ENCODE data around the gene RSPRY1.

The RSPRY1 gene

DNA sequence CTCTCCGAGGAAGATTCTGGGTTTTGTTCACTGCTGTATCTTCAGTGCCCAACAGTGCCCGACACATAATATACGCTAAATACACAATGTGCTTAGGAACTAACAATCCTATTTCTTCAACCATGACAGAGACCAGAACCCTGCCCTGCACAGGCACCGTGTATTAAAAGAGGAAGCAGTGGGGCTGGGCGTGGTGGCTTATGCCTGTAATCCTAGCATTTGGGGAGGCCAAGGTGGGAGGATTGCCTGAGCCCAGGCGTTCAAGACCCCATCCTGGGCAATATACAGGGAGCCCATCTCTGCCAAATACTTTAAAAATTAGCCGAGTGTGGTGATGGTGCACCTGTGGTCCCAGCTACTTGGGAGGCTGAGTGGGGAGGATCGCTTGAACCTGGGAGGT is 78.3 kb downstream of the RSPRY1 start:
- TF ChIP-seq TAF1 (IDR thresholded peaks at IDR 0.05; ENCODE audit: borderline replicate concordance, insufficient read depth, low read length) (no peak), FOXP2 (optimal IDR thresholded peaks at IDR 0.05; ENCODE audit: borderline replicate concordance, extremely low read depth, extremely low read length, insufficient read depth) (no peak), POLR2AphosphoS5 (IDR thresholded peaks at IDR 0.05; ENCODE audit: low read depth, low read length) (no peak), SIN3A (IDR thresholded peaks at IDR 0.05; ENCODE audit: borderline replicate concordance, insufficient read depth, low read length) (no peak)
- TF ChIP-seq, protein P1, sequence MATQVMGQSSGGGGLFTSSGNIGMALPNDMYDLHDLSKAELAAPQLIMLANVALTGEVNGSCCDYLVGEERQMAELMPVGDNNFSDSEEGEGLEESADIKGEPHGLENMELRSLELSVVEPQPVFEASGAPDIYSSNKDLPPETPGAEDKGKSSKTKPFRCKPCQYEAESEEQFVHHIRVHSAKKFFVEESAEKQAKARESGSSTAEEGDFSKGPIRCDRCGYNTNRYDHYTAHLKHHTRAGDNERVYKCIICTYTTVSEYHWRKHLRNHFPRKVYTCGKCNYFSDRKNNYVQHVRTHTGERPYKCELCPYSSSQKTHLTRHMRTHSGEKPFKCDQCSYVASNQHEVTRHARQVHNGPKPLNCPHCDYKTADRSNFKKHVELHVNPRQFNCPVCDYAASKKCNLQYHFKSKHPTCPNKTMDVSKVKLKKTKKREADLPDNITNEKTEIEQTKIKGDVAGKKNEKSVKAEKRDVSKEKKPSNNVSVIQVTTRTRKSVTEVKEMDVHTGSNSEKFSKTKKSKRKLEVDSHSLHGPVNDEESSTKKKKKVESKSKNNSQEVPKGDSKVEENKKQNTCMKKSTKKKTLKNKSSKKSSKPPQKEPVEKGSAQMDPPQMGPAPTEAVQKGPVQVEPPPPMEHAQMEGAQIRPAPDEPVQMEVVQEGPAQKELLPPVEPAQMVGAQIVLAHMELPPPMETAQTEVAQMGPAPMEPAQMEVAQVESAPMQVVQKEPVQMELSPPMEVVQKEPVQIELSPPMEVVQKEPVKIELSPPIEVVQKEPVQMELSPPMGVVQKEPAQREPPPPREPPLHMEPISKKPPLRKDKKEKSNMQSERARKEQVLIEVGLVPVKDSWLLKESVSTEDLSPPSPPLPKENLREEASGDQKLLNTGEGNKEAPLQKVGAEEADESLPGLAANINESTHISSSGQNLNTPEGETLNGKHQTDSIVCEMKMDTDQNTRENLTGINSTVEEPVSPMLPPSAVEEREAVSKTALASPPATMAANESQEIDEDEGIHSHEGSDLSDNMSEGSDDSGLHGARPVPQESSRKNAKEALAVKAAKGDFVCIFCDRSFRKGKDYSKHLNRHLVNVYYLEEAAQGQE (IDR thresholded peaks at IDR 0.05; ENCODE audit: insufficient read depth in 1 of 2, low read depth in 2 of 2, low read length in 2 of 2) = no peak

DNA sequence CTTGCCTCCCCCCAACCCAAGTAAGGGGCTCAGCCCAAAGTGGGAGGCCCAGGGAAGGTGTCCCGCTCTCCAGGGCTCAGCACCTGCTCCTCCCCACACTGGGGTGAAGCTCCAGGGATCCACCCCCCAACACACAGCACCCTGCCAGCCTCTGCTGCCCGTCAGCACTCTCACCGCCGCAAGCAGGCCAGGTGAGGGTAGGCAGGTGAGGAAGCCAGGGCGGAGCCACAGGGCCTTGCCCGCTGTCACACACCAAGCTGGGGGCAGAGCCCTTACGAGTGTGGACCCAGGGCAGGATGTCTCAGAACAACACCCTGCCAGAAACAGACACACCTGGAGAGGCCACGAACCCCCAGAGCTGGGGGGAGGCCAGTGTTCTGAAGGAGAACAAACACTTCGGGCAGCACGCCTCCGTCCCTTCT is 78.8 kb downstream of the RSPRY1 start:
- no peak for TF ChIP-seq SIN3A (IDR thresholded peaks at IDR 0.05; ENCODE audit: borderline replicate concordance, insufficient read depth, low read length)
- no peak for TF ChIP-seq FOXP2 (optimal IDR thresholded peaks at IDR 0.05; ENCODE audit: borderline replicate concordance, extremely low read depth, extremely low read length, insufficient read depth)
- TF ChIP-seq, protein P1 (IDR thresholded peaks at IDR 0.05; ENCODE audit: insufficient read depth in 1 of 2, low read depth in 2 of 2, low read length in 2 of 2) = no peak
- no peak for TF ChIP-seq TAF1 (IDR thresholded peaks at IDR 0.05; ENCODE audit: borderline replicate concordance, insufficient read depth, low read length)
- TF ChIP-seq POLR2AphosphoS5 (IDR thresholded peaks at IDR 0.05; ENCODE audit: low read depth, low read length) = no peak

DNA sequence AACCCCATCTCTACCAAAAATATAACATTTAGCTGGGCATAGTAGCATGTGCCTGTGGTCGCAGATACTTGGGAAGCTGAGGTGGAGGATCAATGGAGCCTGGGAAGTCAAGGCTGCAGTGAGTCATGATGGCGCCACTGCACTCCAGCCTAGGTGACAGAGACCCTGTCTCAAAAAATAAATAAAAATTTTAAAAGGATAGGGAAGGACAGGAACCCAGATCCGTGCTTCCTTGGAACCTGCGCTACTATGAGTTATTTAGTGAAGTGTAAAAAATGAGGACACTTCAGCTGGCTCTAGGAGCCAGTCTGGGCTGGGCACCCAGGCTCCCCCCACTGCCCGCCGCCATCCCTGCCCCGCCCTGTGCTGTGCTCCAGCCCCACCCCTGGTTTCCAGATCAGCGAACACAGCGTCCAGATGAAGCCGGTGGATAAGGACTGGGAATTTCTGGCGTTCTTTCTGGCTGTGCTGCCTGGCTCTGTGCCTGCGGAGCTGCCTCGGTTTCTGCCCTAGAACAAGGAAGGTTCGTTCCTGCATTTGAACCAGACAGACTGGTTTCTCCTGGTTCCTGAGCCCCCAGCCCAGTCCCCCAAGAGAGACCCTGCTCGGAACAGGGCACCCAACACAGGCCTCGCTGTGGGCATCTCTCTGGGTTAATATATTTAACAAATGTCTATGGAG is 79.9 kb downstream of the RSPRY1 start:
- no peak for TF ChIP-seq FOXP2 (optimal IDR thresholded peaks at IDR 0.05; ENCODE audit: borderline replicate concordance, extremely low read depth, extremely low read length, insufficient read depth)
- no peak for TF ChIP-seq POLR2AphosphoS5 (IDR thresholded peaks at IDR 0.05; ENCODE audit: low read depth, low read length)
- no peak for TF ChIP-seq SIN3A (IDR thresholded peaks at IDR 0.05; ENCODE audit: borderline replicate concordance, insufficient read depth, low read length)
- no peak for TF ChIP-seq TAF1 (IDR thresholded peaks at IDR 0.05; ENCODE audit: borderline replicate concordance, insufficient read depth, low read length)
- TF ChIP-seq, protein P1 (IDR thresholded peaks at IDR 0.05; ENCODE audit: insufficient read depth in 1 of 2, low read depth in 2 of 2, low read length in 2 of 2) = no peak

DNA sequence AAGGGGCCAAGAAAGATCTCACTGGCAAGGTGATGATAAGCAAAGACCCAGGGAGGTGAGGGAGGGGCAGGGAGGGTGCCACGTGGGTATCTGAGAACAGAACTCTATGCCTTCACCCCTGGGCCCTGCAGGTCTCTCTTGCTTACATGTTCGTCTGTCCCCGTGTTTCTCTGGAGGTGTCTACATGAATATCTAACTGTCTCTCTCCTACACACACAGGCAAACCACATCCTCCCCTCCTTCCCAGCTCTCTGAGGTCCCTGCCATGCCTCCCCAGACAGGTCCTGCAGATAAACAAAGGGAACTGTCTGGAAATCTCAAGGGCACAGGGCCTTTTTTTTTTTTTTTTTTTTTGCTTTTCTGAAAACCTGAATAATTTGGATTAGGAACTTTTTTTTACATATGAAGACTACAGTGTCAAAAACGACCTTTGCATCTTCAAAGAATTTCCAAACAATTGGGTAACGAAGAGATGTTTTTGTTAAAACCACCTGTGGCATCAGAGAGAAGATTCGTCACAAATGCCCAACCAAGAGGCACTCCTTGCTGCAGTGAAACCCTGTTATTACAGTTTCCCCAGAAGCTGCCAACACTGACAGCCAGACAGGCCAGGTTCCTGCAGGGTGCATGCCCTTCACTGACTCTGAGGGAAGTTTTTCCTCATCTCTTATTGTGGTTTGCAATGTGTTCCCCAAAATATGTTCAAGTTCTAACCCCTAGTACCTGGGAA is 80.6 kb downstream of the RSPRY1 start:
- TF ChIP-seq FOXP2 (optimal IDR thresholded peaks at IDR 0.05; ENCODE audit: borderline replicate concordance, extremely low read depth, extremely low read length, insufficient read depth) (no peak), TAF1 (IDR thresholded peaks at IDR 0.05; ENCODE audit: borderline replicate concordance, insufficient read depth, low read length) (no peak), POLR2AphosphoS5 (IDR thresholded peaks at IDR 0.05; ENCODE audit: low read depth, low read length) (no peak), SIN3A (IDR thresholded peaks at IDR 0.05; ENCODE audit: borderline replicate concordance, insufficient read depth, low read length) (no peak)
- TF ChIP-seq, protein P1 (IDR thresholded peaks at IDR 0.05; ENCODE audit: insufficient read depth in 1 of 2, low read depth in 2 of 2, low read length in 2 of 2) = no peak
